GM12878 (cell line): ENCODE results near the gene WASF2. TPM values are rescaled to one million over a fixed set of nuclear protein-coding genes. Genes with fewer than 3 reads are reported as not detected.

Source experiments
- ATAC-seq: fragments of 200-7000 bp; cut with Tn5 transposase; 3 replicates; pipeline ENCODE4 v1.9.1; 2020; ENCODE audit warnings: mild to moderate bottlenecking, moderate library complexity
- BruUV-seq: library from RNA; stranded (reverse); fragments of 400-500 nt; replicated peaks from 2 replicates; lab custom pipeline; 2021; lab: Mats Ljungman, UMichigan
- CTCF ChIA-PET: fragments of 300-600 bp; sonication (Branson Sonifier 250); formaldehyde crosslinking; extraction: SDS; loops from one replicate; lab custom pipeline; 2021; ENCODE audit warnings: inconsistent platforms; lab: Yijun Ruan, JAX
- POLR2A ChIA-PET: fragments of 350-600 bp; formaldehyde crosslinking; extraction: SDS; loops from one replicate; lab custom pipeline; 2021; ENCODE audit warnings: inconsistent platforms; lab: Charles Lee
- RAD21 ChIA-PET: fragments of 300-600 bp; sonication (Branson Sonifier 250); formaldehyde crosslinking; loops from one replicate; lab custom pipeline; 2023; ENCODE audit warnings: antibody characterized with exemption; ENCODE audit not compliant: unreplicated experiment; lab: Charles Lee
- SMC1A ChIA-PET: fragments of 300-600 bp; sonication (Branson Sonifier 250); formaldehyde crosslinking; loops from one replicate; lab custom pipeline; 2023; ENCODE audit not compliant: unreplicated experiment, uncharacterized antibody; lab: Charles Lee
- DNase-seq: peaks from one replicate; pipeline ENCODE4 v3.0.0-alpha.2; 2011; ENCODE audit warnings: low read depth, low spot score
- FAIRE-seq: peaks from 3 replicates; lab custom pipeline; 2011; peaks lifted over from hg19 to GRCh38; lab: Jason Lieb, UNC
- H2AFZ ChIP-seq: 2 replicates; pipeline ENCODE4 v1.6.0; 2011; ENCODE audit warnings: low read depth, low read length, control low read depth; ENCODE audit not compliant: control insufficient read depth
- H3K27ac ChIP-seq: 2 replicates; pipeline ENCODE4 v1.5.1; 2011; ENCODE audit warnings: control low read depth; ENCODE audit not compliant: control insufficient read depth, insufficient read depth
- H3K27me3 ChIP-seq, 2 experiments: replicated peaks in 1 of 2; 2 replicates each; pipeline versions ENCODE4 v1.6.0 to v1.6.1; 2011; ENCODE audit warnings: low read length in 1 of 2; ENCODE audit not compliant: control insufficient read depth in 2 of 2, insufficient read depth in 2 of 2
- H3K36me3 ChIP-seq, 2 experiments: 2 replicates each; pipeline ENCODE4 v1.5.1; 2011; ENCODE audit warnings: low read length in 1 of 2; ENCODE audit not compliant: control insufficient read depth in 2 of 2, insufficient read depth in 2 of 2
- H3K4me1 ChIP-seq: 2 replicates; pipeline ENCODE4 v1.6.1; 2011; ENCODE audit warnings: mild to moderate bottlenecking, low read length, moderate library complexity, mixed read lengths; ENCODE audit not compliant: control insufficient read depth, insufficient read depth
- H3K4me2 ChIP-seq: 2 replicates; pipeline ENCODE4 v1.6.0; 2011; ENCODE audit warnings: control low read depth; ENCODE audit not compliant: control insufficient read depth, insufficient read depth
- H3K4me3 ChIP-seq: fragments of 200-600 bp; sonication (generic); 2 replicates; pipeline ENCODE4 v1.5.1; 2016
- H3K79me2 ChIP-seq: 2 replicates; pipeline ENCODE4 v1.6.0; 2011; ENCODE audit warnings: low read length; ENCODE audit not compliant: control insufficient read depth, insufficient read depth
- H3K9ac ChIP-seq: 2 replicates; pipeline ENCODE4 v1.8.0; 2011; ENCODE audit warnings: low read length, control low read depth, mixed read lengths; ENCODE audit not compliant: control insufficient read depth, insufficient read depth
- H3K9me3 ChIP-seq: replicated peaks from 3 replicates; pipeline ENCODE4 v1.5.1; 2011; ENCODE audit warnings: mild to moderate bottlenecking, low read length; ENCODE audit not compliant: control insufficient read depth, insufficient read depth
- H4K20me1 ChIP-seq: 2 replicates; pipeline ENCODE4 v1.6.0; 2011; ENCODE audit not compliant: control insufficient read depth, insufficient read depth
- ATF7 ChIP-seq: fragments of 450-650 bp; IDR thresholded peaks from 2 replicates; pipeline ENCODE4 v1.6.1; 2016; ENCODE audit warnings: low read depth, mild to moderate bottlenecking
- BCL11A ChIP-seq: IDR thresholded peaks from 2 replicates; pipeline ENCODE4 v1.6.1; 2011; ENCODE audit warnings: low read depth, low read length
- CEBPB ChIP-seq, 2 experiments: fragments of 150-350 bp in 1 of 2; IDR thresholded peaks; 2 replicates each; pipeline ENCODE4 v1.6.1; 2012 to 2014; ENCODE audit warnings: low read depth in 2 of 2, low read length in 2 of 2, borderline replicate concordance in 1 of 2, inconsistent platforms in 1 of 2
- EGR1 ChIP-seq, 2 experiments: IDR thresholded peaks; 1 replicate in 1 of 2; 2 replicates in 1 of 2; pipeline ENCODE4 v1.6.1; 2011 to 2012; ENCODE audit warnings: low read depth in 2 of 2, low read length in 2 of 2, borderline replicate concordance in 1 of 2, mild to moderate bottlenecking in 1 of 2, moderate library complexity in 1 of 2
- EP300 ChIP-seq, 2 experiments: fragments of 150-350 bp in 1 of 2; IDR thresholded peaks; 2 replicates each; pipeline ENCODE4 v1.6.1; 2011 to 2012; ENCODE audit warnings: low read depth in 2 of 2, low read length in 2 of 2, borderline replicate concordance in 1 of 2, improper control_type of control experiment in 1 of 2, inconsistent platforms in 1 of 2; ENCODE audit not compliant: control insufficient read depth in 1 of 2
- KAT2A ChIP-seq: conservative IDR thresholded peaks from 2 replicates; pipeline ENCODE4 v1.6.1; 2011; ENCODE audit warnings: low read depth, low read length; ENCODE audit not compliant: control insufficient read depth
- MEF2B ChIP-seq: fragments of 450-650 bp; IDR thresholded peaks from 2 replicates; pipeline ENCODE4 v1.6.1; 2018; ENCODE audit warnings: mild to moderate bottlenecking, moderate library complexity; ENCODE audit not compliant: partially characterized antibody, poor library complexity, severe bottlenecking
- MTA2 ChIP-seq: fragments of 450-650 bp; IDR thresholded peaks from 2 replicates; pipeline ENCODE4 v1.6.1; 2016; ENCODE audit warnings: low read depth, mild to moderate bottlenecking, moderate library complexity
- NBN ChIP-seq: fragments of 450-650 bp; IDR thresholded peaks from 2 replicates; pipeline ENCODE4 v1.6.1; 2016
- NFYB ChIP-seq: IDR thresholded peaks from 2 replicates; pipeline ENCODE4 v1.6.1; 2011; ENCODE audit warnings: low read depth, mild to moderate bottlenecking, low read length, improper control_type of control experiment, moderate library complexity; ENCODE audit not compliant: insufficient read depth
- POLR2AphosphoS5 ChIP-seq: IDR thresholded peaks from 2 replicates; pipeline ENCODE4 v1.6.1; 2011; ENCODE audit warnings: mild to moderate bottlenecking, low read length, inconsistent platforms
- RB1 ChIP-seq: fragments of 450-650 bp; formaldehyde crosslinking; IDR thresholded peaks from 2 replicates; pipeline ENCODE4 v1.6.1; 2017; ENCODE audit warnings: mild to moderate bottlenecking, borderline replicate concordance
- SRF ChIP-seq, 2 experiments: IDR thresholded peaks; 2 replicates each; pipeline ENCODE4 v1.6.1; 2011; ENCODE audit warnings: low read depth in 2 of 2, low read length in 2 of 2, mild to moderate bottlenecking in 1 of 2, moderate library complexity in 1 of 2
- TAF1 ChIP-seq: IDR thresholded peaks from 2 replicates; pipeline ENCODE4 v1.6.1; 2011; ENCODE audit warnings: mild to moderate bottlenecking, low read depth, low read length, borderline replicate concordance
- TCF3 ChIP-seq: IDR thresholded peaks from 2 replicates; pipeline ENCODE4 v1.6.1; 2012; ENCODE audit warnings: low read depth, mild to moderate bottlenecking, low read length, borderline replicate concordance; ENCODE audit not compliant: insufficient read depth
- WGBS: methylation state at CpG from one replicate; pipeline ENCODE4 v1.1.6; 2016; ENCODE audit warnings: low lambda C conversion rate; ENCODE audit not compliant: insufficient replicate concordance, insufficient coverage; ENCODE audit errors: missing lambda C conversion rate; 5-methylcytosine and 5-hydroxymethylcytosine counted together
- in situ Hi-C: fragments of 300-500 bp; cut with MboI; formaldehyde crosslinking; loops from 9 replicates; pipeline ENCODE4 v1.14.3; 2018; ENCODE audit warnings: mixed read lengths
- intact Hi-C: fragments of 100-400 bp; cut with micrococcal nuclease; formaldehyde crosslinking; loops from one replicate; pipeline ENCODE4 v1.14.2; 2022; ENCODE audit not compliant: unreplicated experiment
- polyA plus RNA-seq, 11 experiments: library from polyadenylated mRNA; depleted of rRNA in 4 of 11; unstranded in 6 of 11; stranded (reverse) in 5 of 11; fragments of >200 nt; fragmentation: Nextera tagmentation in 4 of 11; fragmentation: Illumina TruSeq in 1 of 11; extraction: Ambion mirVana in 4 of 11; extraction: Trizol in 1 of 11; gene quantifications; 1 replicate in 1 of 11; 2 replicates in 10 of 11; pipeline versions ENCODE4 v1.2.1 to v1.2.3, GENCODE V29; 2011 to 2016; ENCODE audit warnings: inconsistent platforms in 2 of 11, missing spikeins in 2 of 11, low read depth in 1 of 11
- total RNA-seq, 4 experiments: library from RNA; depleted of rRNA in 3 of 4; stranded (reverse); fragments of >200 nt in 3 of 4; fragmentation: Illumina TruSeq in 1 of 4; extraction: Trizol in 1 of 4; gene quantifications; 2 replicates each; pipeline versions ENCODE4 v1.2.1 to v1.2.3, GENCODE V29; 2013 to 2021
- TF ChIP-seq, protein P1 (sequence below): fragments of 150-350 bp; IDR thresholded peaks from 2 replicates; pipeline ENCODE4 v1.6.1; 2016; ENCODE audit warnings: low read depth, low read length
- TF ChIP-seq, protein P2 (sequence below): fragments of 450-650 bp; IDR thresholded peaks from 2 replicates; pipeline ENCODE4 v1.6.1; 2016; ENCODE audit warnings: mild to moderate bottlenecking

WASF2 gene
- total and polyA plus RNA-seq, 10 of the 15 experiments (the other 5 are each of a cell fraction or from before 2014, with no cell fraction given): 7.0 to 111 (median 37.1) TPM

DNA sequence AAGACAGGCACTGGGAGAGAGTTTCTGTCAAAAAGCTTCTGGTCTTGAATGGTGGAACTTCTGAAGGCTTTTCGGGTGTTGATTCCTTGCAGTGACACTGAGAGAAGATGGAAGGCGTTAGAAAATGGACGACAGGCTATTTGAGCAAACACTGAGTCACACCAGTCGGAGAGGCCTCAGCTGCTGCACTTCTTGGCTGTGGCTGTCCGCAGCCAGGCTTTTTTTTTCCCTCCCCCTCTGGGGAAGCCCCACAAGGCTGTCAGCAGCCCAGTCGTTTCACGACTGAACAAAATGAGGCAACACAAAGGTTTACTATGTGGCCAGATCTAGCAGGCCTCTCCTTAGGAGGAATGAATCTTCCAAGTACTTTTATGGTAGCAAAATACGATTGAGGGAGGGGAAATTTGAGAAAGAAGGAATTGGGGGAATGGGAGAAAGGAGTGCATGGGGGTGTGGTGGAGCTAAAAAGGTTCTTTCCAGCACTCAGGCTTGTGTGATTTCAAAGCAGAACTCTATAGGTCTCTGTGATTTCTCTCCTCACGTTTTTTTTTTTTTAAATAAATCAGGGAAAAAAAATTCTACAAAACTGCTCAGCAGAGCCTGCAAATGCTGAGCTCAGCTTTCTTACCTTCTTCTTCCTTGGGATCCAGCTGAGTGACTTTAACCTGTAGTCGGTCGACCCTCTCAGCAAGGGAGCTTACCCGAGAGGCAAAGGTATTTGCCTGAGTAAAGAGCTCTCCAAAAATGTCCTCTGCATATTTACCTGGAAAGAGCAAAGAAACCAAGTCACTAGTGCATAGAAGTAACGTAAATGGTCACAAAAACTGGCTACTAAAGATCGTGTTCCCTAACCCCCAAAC is 71.4 kb downstream of the WASF2 start:
- no peaks in the 10 kb centered on the region for H3K9me3 ChIP-seq
- H2AFZ ChIP-seq: no peak overlapping the region
- H4K20me1 ChIP-seq: no peaks in the 10 kb centered on the region
- H3K36me3 ChIP-seq: peaks cover 10 to 27% of the 10 kb centered on the region in 2 experiments
- H3K4me1 ChIP-seq: peaks cover 40% of the 10 kb centered on the region
- intact Hi-C loops: loop anchor here (1.0 to 5.0 kb wide), 2 partner anchors 27 to 244 kb away; no protein-coding TSS in a partner anchor
- no peaks in the 10 kb centered on the region for H3K27me3 ChIP-seq
- FAIRE-seq: no peak
- no TSS peak for BruUV-seq
- in situ Hi-C loops: no loop called here
- DNase-seq: no peak
- ChIA-PET RAD21 (interaction anchor here (0.6 to 9.8 kb wide), 21 partner anchors 10 to 244 kb away, joined by 3 to 126 read pairs (median 4); partner anchors contain the start of genes AHDC1 and WASF2), POLR2A (interaction anchor here (0.6 to 7.1 kb wide), 14 partner anchors 10 to 390 kb away, joined by 3 to 78 read pairs (median 4); partner anchors contain the start of genes AHDC1 and WASF2), CTCF (interaction anchor here (0.6 to 18.9 kb wide), 14 partner anchors 10 to 251 kb away, joined by 3 to 240 read pairs (median 4); partner anchors contain the start of gene AHDC1), SMC1A (interaction anchor here (0.6 to 22.2 kb wide), 20 partner anchors 8 to 357 kb away, joined by 3 to 470 read pairs (median 5); partner anchors contain the start of genes AHDC1, IFI6 and WASF2)
- H3K9ac ChIP-seq: peak overlapping the region; percentile 54
- H3K27ac ChIP-seq: peak overlapping the region; percentile 74
- peak; percentile 93 for ATAC-seq
- peaks cover 29% of the 10 kb centered on the region for H3K79me2 ChIP-seq
- peak overlapping the region; percentile 76 for H3K4me2 ChIP-seq
- WGBS: 2% methylated on average over 14 of the region's 14 CpGs
- peak overlapping the region; percentile 6; the same call in 1 of the 2 replicates for H3K4me3 ChIP-seq
- TF ChIP-seq, protein P1, sequence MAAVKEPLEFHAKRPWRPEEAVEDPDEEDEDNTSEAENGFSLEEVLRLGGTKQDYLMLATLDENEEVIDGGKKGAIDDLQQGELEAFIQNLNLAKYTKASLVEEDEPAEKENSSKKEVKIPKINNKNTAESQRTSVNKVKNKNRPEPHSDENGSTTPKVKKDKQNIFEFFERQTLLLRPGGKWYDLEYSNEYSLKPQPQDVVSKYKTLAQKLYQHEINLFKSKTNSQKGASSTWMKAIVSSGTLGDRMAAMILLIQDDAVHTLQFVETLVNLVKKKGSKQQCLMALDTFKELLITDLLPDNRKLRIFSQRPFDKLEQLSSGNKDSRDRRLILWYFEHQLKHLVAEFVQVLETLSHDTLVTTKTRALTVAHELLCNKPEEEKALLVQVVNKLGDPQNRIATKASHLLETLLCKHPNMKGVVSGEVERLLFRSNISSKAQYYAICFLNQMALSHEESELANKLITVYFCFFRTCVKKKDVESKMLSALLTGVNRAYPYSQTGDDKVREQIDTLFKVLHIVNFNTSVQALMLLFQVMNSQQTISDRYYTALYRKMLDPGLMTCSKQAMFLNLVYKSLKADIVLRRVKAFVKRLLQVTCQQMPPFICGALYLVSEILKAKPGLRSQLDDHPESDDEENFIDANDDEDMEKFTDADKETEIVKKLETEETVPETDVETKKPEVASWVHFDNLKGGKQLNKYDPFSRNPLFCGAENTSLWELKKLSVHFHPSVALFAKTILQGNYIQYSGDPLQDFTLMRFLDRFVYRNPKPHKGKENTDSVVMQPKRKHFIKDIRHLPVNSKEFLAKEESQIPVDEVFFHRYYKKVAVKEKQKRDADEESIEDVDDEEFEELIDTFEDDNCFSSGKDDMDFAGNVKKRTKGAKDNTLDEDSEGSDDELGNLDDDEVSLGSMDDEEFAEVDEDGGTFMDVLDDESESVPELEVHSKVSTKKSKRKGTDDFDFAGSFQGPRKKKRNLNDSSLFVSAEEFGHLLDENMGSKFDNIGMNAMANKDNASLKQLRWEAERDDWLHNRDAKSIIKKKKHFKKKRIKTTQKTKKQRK: no peak
- TF ChIP-seq EGR1 (IDR thresholded peaks at IDR 0.05; ENCODE audit: borderline replicate concordance in 1 of 2, low read depth in 2 of 2, low read length in 2 of 2) (no peak), MTA2 (peak; percentile 59), RB1 (peak; percentile 25; the same call in 1 of the 2 replicates), KAT2A (no peak), NFYB (no peak), TCF3 (0 out of 2 replicates have a peak, but pooled peaks have one; percentile 30), NBN (peak; percentile 78), CEBPB (IDR thresholded peaks at IDR 0.05; ENCODE audit: borderline replicate concordance in 1 of 2, low read depth in 2 of 2, low read length in 2 of 2) (peak in 1 of 2 experiments; percentile 34; a peak in 1 of 4 replicates), ATF7 (peak; percentile 63; the same call in 1 of the 2 replicates), TAF1 (no peak; the same call in 1 of the 2 replicates), EP300 (IDR thresholded peaks at IDR 0.05; ENCODE audit: borderline replicate concordance in 1 of 2, control insufficient read depth in 1 of 2, low read depth in 2 of 2, low read length in 2 of 2) (peak; percentile 36 to 62; a peak in 2 of 4 replicates), MEF2B (peak; percentile 40), POLR2AphosphoS5 (no peak), BCL11A (0 out of 2 replicates have a peak, but pooled peaks have one; percentile 43), SRF (IDR thresholded peaks at IDR 0.05; ENCODE audit: low read depth in 2 of 2, low read length in 2 of 2) (no peak)
- TF ChIP-seq, protein P2, sequence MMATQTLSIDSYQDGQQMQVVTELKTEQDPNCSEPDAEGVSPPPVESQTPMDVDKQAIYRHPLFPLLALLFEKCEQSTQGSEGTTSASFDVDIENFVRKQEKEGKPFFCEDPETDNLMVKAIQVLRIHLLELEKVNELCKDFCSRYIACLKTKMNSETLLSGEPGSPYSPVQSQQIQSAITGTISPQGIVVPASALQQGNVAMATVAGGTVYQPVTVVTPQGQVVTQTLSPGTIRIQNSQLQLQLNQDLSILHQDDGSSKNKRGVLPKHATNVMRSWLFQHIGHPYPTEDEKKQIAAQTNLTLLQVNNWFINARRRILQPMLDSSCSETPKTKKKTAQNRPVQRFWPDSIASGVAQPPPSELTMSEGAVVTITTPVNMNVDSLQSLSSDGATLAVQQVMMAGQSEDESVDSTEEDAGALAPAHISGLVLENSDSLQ: peak; percentile 64
